GM19468 (cell line): ENCODE data around the gene CLN6.
A peak's percentile ranks its signal among the peaks of the same experiment; 100 is the strongest.

Experiments
- ATAC-seq: cut with Tn5 transposase; IDR thresholded peaks from one replicate; pipeline ENCODE4 v1.9.1; 2021; ENCODE audit warnings: mild to moderate bottlenecking, moderate library complexity, moderate number of reproducible peaks; ENCODE audit not compliant: unreplicated experiment; ENCODE audit errors: extremely low read depth

The CLN6 gene

GRCh38 chr15:68229386-68230156, at the start of gene CLN6:
Gene CLN6, minus strand, starts transcription at chr15:68229728. Its CDS starts 144 bp downstream, at chr15:68229584.
- peak; percentile 59 for ATAC-seq

GRCh38 chr15:68278595-68279405, 49.3 kb upstream of the CLN6 start:
- no peak for ATAC-seq

GRCh38 chr15:68278345-68278594, 48.7 kb upstream of the CLN6 start:
- ATAC-seq: no peak

GRCh38 chr15:68277603-68278344, 48.2 kb upstream of the CLN6 start, which contains the start of gene FEM1B:
Gene FEM1B, plus strand, starts transcription at chr15:68277745. Its CDS starts 673 bp downstream, at chr15:68278418.
- ATAC-seq: peak; percentile 71

- no peak for ATAC-seq
Observed at GRCh38 chr15:68277131-68277602, 47.6 kb upstream of the CLN6 start.

GRCh38 chr15:68276668-68277067, 47.1 kb upstream of the CLN6 start:
- no peak for ATAC-seq

GRCh38 chr15:68275165-68275746, 45.7 kb upstream of the CLN6 start:
- no peak for ATAC-seq

- no peak for ATAC-seq
Observed at GRCh38 chr15:68274201-68274848, 44.8 kb upstream of the CLN6 start.

- no peak for ATAC-seq
Observed at GRCh38 chr15:68272721-68273271, 43.3 kb upstream of the CLN6 start.

- no peak for ATAC-seq
Observed at GRCh38 chr15:68271854-68272471, 42.4 kb upstream of the CLN6 start.

GRCh38 chr15:68268405-68268804, 38.9 kb upstream of the CLN6 start:
- no peak for ATAC-seq

- ATAC-seq: no peak
Observed at GRCh38 chr15:68265674-68266073, 36.1 kb upstream of the CLN6 start.

- ATAC-seq: no peak
Observed at GRCh38 chr15:68265081-68265480, 35.6 kb upstream of the CLN6 start.

- ATAC-seq: no peak
Observed at GRCh38 chr15:68264282-68264681, 34.8 kb upstream of the CLN6 start.

- no peak for ATAC-seq
Observed at GRCh38 chr15:68262514-68263356, 33.2 kb upstream of the CLN6 start.

GRCh38 chr15:68261980-68262379, 32.5 kb upstream of the CLN6 start:
- no peak for ATAC-seq

GRCh38 chr15:68261241-68261640, 31.7 kb upstream of the CLN6 start:
- ATAC-seq: no peak

GRCh38 chr15:68259883-68260282, 30.4 kb upstream of the CLN6 start:
- no peak for ATAC-seq
